Osteocyte (in vitro differentiated cells): ENCODE data around the gene POLR2L. TPM values are rescaled to one million over a fixed set of nuclear protein-coding genes. Genes with fewer than 3 reads are reported as not detected.

Source experiments
- DNase-seq: peaks from one replicate; pipeline ENCODE4 v3.0.0; 2021; ENCODE audit warnings: mixed read lengths; ENCODE audit not compliant: unreplicated experiment; ENCODE audit errors: extremely low spot score
- H3K27ac Mint-ChIP-seq: one replicate; pipeline ENCODE4 v1.8.0; 2021; ENCODE audit warnings: mild to moderate bottlenecking, mixed read lengths; ENCODE audit not compliant: unreplicated experiment
- H3K27me3 Mint-ChIP-seq: one replicate; pipeline ENCODE4 v1.8.0; 2021; ENCODE audit warnings: mixed read lengths; ENCODE audit not compliant: unreplicated experiment
- H3K36me3 Mint-ChIP-seq: one replicate; pipeline ENCODE4 v1.8.0; 2021; ENCODE audit warnings: mixed read lengths; ENCODE audit not compliant: unreplicated experiment
- H3K4me1 Mint-ChIP-seq: one replicate; pipeline ENCODE4 v1.8.0; 2021; ENCODE audit warnings: mixed read lengths; ENCODE audit not compliant: unreplicated experiment
- H3K4me3 Mint-ChIP-seq: one replicate; pipeline ENCODE4 v1.8.0; 2021; ENCODE audit warnings: mild to moderate bottlenecking, moderate library complexity, mixed read lengths; ENCODE audit not compliant: unreplicated experiment
- H3K9me3 Mint-ChIP-seq: one replicate; pipeline ENCODE4 v1.8.0; 2021; ENCODE audit warnings: mixed read lengths; ENCODE audit not compliant: unreplicated experiment
- CTCF ChIP-seq: fragments of 200-600 bp; sonication (generic); IDR thresholded peaks from 2 replicates; pipeline ENCODE4 v1.5.0; 2021; ENCODE audit warnings: antibody characterized with exemption, mild to moderate bottlenecking, moderate library complexity
- total RNA-seq: library from RNA; stranded (reverse); gene quantifications from 2 replicates; pipeline ENCODE4 v1.2.1, GENCODE V29; 2021

The POLR2L gene
- total RNA-seq, 1 donor from 2014 or later, result 193 TPM

- no peaks in the 10 kb centered on the region for H3K36me3 Mint-ChIP-seq
- peak overlapping the region; percentile 38 for H3K4me3 Mint-ChIP-seq
- no peak for DNase-seq
- no peaks in the 10 kb centered on the region for H3K9me3 Mint-ChIP-seq
- TF ChIP-seq CTCF, result peak; percentile 83
- H3K4me1 Mint-ChIP-seq, result peaks cover 50% of the 10 kb centered on the region
- H3K27me3 Mint-ChIP-seq, result no peaks in the 10 kb centered on the region
- H3K27ac Mint-ChIP-seq, result no peak overlapping the region
Observed at GRCh38 chr11:848380-848931, 6.1 kb upstream of the POLR2L start.

- Mint-ChIP-seq H3K9me3 (no peaks in the 10 kb centered on the region), H3K4me3 (no peak overlapping the region), H3K27me3 (no peaks in the 10 kb centered on the region), H3K4me1 (peaks cover 50% of the 10 kb centered on the region), H3K36me3 (no peaks in the 10 kb centered on the region), H3K27ac (no peak overlapping the region)
- no peak for TF ChIP-seq CTCF
- DNase-seq, result no peak
Observed at GRCh38 chr11:847876-848275, 5.5 kb upstream of the POLR2L start.

GRCh38 chr11:846496-847098, 4.3 kb upstream of the POLR2L start:
- H3K27ac Mint-ChIP-seq, result peak overlapping the region; percentile 96
- peak overlapping the region; percentile 45 for H3K4me3 Mint-ChIP-seq
- no peaks in the 10 kb centered on the region for H3K9me3 Mint-ChIP-seq
- no peaks in the 10 kb centered on the region for H3K27me3 Mint-ChIP-seq
- no peak for TF ChIP-seq CTCF
- no peaks in the 10 kb centered on the region for H3K36me3 Mint-ChIP-seq
- peaks cover 45% of the 10 kb centered on the region for H3K4me1 Mint-ChIP-seq
- no peak for DNase-seq

- Mint-ChIP-seq H3K4me1 (peaks cover 48% of the 10 kb centered on the region), H3K4me3 (peak overlapping the region; percentile 40), H3K9me3 (no peaks in the 10 kb centered on the region), H3K36me3 (no peaks in the 10 kb centered on the region), H3K27ac (peak overlapping the region; percentile 96), H3K27me3 (no peaks in the 10 kb centered on the region)
- no peak for DNase-seq
- TF ChIP-seq CTCF, result no peak
Observed at GRCh38 chr11:845872-846495, 3.7 kb upstream of the POLR2L start.
